NOMO-1 (cell line): ENCODE data around the gene RPL36.

Experiments
- DNase-seq, 2 experiments: peaks; one replicate each; lab custom pipeline; 2025; ENCODE audit not compliant: unreplicated experiment in 2 of 2; lab: John Stamatoyannopoulos, UW

The RPL36 gene

DNA sequence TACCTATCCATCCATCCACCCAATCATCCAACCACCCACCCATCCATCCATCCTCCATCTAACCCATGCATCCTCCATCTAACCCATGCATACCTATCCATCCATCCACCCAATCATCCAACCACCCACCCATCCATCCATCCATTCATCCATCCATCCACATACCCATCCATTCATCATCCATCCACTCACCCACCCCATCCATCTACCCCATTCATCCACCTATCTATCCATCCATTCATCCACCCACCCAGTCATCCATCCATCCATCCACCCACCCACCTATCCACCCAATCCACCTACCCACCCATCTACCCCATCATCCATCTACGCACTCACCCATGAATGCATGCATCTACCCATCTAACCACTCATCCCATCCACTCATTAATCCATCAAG lies 16.3 kb upstream of the RPL36 start:
- no peak for DNase-seq

DNA sequence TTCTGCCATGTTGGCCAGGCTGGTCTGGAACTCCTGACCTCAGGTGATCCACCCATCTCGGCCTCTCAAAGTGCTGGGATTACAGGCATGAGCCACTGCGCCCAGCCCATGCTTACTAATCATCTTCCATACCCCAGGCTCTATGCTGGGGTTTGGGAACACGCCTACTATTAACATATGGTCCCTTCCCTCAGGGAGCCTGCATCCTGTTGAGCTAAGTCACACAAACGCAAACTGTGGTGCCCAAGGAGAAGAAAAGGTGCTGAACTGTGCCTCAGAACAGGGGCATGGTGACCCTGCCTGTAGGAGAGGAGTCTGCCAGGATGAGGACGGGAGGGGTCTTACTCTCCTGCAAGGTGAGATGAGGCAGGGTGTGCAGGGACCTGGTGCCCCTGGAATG lies 15.4 kb upstream of the RPL36 start:
- DNase-seq = no peak

DNA sequence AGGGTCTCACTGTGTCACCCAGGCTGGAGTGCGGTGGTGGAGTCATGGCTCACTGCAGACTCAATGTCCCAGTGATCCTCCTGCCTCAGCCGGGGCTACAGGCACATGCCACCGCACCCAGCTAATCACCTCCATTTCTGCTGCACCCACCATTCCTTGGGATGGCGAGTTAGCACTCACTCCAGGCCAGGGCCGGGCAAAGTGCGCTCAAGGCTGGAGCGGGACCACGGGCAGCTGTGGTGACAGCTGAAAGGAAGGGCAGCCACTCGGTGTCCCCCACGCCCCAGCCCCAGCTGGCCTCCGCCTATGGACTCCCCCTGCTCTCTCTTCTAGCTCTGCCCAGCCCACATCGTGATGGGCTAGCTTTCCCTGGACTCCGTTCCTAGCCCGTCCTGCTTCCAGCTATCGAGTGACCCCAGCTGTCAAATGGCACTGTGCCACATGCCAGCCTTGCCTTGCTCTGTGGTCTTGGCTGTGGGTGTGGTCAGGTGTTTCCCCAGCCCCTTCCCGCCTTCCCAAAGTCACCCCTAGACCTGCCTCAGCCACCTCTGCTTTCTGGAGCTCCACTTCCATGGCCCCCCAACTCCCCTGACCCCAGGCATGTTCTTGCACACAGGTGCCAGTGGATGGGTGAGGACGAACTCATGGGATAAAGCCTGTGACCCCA lies 13.9 kb upstream of the RPL36 start:
- DNase-seq = no peak

DNA sequence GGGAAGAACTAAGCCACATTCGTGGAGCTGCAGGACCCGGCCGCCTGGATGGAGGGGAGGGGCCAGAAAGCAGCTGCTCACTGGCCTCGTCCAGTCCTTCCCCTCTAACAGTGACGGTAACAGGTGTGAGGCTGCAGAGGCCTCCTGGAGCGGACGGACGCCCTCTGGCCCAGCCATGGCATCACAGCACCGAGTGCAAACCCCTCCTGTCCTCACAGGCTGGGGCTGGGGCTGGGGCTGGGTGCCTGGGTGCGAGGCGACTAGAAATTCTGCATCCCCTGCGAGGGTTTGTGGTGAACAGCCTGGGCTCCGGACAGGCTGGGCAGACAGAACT lies 13.4 kb upstream of the RPL36 start:
- DNase-seq = no peak

DNA sequence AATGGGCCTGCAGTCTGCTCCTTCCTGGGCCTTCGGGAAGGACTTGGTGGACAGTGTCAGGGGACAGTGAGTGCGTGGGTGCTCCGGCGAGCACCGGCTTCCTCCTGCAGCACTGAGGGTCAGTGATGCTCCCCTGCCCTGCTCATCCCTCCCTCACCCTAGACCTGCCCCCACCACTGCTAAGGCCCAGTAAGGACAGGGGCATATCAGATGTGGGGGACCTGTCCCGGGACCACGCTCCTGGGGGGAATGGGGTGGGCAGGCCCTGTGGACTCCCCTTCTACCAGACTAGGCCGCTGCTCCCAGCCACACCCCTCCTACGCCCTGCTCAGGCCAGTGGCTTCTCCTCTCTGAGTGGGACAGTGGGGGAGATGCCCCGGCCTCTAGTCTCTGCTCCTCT lies 13.0 kb upstream of the RPL36 start:
- DNase-seq = no peak

DNA sequence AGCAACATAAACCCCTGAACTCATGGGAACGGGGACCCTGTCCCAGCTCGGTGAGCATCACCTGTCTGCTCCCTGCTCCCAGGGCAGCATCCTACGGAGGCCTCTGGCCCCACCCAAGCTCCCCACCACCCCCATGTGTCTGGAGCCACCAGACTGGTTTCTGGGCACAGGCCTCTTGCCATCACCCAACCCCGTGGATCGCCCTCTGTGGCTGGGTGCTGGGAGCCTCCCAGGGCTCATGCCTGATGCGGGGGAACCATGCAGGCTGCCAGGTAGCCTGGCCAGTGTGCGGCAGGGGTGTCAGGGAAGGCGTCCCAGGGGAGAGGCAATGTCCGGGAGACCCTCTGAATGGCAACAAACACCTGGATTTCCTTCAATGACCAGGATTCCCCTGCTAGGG lies 12.5 kb upstream of the RPL36 start:
- DNase-seq = no peak

DNA sequence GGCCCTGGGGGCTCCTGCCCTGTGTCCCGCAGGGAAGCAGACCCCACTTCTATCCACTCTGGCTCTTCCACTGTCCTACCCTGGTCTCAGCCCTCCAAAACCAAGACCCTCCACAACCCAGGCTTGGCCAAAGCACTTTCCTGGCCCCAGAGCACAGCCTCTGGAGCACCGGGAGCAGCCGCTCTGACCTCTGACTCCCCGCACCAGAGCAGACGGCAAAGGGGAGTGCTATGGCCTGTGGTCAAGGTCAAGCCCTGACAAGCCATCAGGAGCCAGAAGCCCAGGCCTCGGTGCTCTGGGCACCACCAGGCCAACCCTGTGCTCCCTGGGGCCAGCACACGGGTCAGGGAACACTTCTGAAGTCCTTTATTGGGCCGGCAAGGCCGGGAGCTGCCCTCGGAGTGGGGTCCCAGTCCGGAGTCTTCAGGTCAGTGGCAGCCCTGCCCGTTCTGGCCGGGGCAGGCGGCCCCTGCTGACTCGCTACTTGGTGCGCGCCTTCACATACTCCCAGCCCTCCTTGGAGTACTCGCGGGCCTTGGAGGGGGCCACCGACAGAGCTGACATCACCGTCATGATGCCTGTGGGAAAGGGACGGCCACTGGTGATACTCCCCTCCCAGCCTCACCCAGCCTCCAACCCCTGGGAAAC lies 11.9 kb upstream of the RPL36 start:
- DNase-seq = no peak

DNA sequence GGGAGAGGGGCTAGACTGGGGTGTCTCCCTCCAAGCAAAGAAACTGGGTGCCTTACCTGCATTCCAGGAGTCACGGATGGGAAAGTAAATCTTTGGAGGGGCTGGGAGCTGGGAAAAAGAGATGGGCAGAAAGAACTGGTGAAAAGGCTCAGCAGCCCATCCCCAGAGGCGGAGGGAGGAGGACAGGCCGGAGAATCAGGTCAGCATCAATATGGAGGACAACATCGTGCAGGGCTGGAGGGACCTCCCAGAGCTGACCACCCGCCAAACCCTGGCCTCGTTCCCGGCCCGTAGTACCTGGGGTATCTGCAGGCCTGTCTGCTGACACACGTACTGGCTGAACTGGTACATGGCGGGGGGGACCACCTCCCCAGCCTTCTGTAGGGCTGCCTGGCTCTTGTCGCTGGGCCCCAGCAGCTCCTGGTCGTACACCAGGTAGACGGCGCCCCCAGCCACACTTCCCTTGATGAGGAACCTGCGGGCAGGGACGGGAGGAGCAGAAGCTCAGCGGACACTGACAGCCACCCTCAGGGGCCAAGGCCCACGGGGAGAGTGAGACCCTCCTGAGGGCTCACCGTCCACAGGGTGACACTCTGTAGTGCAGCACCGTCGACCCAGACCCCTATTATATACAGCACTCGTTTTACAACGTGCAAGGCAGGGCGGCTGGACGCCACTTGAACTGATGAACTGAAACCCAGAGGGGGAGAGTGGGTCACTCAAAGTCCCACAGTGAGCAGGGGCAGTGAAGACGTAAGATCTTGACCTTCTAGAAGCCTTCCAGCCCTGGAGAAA lies 10.6 kb upstream of the RPL36 start:
- DNase-seq = no peak

DNA sequence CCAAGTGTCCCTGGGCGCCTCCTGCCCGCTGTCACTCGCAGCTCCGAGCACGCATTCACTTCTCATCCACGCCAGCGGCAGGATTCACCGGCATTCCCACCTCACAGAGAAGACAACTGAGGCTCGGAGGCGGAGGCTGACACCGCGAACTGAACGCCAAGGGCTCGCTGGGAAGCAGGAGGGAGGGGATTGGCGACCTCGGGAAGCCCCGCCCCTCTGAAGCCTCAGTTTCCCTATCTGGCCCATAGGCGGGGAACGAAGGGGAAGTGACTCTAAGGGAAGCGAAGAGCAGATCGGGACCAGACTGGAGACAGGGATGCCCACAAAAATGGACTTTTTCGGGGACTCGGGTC lies 10.0 kb upstream of the RPL36 start:
- DNase-seq = no peak

DNA sequence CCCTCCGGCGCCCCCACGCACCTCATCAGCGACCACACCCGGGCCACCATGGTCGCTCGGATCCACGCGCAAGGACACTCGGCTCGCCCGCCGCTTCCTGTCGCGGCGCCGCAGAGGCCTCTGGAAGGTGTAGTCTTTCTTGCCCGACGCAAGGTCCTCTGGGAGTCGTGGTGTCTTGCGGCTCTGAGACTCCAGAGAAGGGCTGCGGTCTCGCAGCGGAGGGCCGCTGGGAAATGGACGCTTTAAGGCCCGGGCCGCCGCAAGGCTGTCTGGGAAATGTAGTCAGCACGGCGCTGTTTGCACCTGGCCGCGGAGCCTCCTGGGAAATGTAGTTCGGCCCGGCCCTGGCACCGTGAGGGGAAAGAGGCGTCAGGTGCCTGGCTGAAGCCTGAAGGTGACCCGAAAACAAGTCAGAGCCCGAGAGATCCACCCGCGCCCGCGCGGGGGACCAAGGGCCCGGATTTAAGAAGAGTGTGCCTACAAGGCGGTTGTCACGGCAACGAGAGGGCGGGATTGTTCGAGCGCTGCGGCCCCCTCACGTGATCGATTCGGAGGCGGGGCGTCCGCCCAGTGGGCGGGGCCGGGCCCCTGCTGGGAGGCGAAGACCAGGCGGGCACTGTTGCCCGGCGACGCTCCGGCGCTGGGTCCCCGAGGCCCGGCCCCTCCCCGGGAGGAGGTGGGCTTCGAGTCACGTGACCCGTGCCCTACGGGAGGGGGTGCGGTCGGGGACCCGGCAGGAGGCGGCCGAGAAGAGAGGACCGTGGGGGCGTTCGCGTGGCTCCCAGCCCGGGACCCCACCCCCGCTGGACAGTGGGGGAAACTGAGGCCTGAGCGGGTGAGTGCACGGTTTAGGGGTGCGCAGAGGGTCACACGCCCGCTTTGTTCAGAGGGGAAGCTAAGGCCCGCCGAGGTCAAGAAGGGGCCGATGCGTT lies 9.4 kb upstream of the RPL36 start, which contains the start of the genes HSD11B1L and MICOS13:
Gene HSD11B1L (plus strand): TSS at position 591 of the 932 bp plus-strand sequence. CDS start 3,806 bp downstream, outside the sequence.
Gene MICOS13 (minus strand): TSS at position 80 of the 932 bp plus-strand sequence. CDS start 30 bp downstream, at position 50.
- peak; percentile 98 to 99 for DNase-seq

DNA sequence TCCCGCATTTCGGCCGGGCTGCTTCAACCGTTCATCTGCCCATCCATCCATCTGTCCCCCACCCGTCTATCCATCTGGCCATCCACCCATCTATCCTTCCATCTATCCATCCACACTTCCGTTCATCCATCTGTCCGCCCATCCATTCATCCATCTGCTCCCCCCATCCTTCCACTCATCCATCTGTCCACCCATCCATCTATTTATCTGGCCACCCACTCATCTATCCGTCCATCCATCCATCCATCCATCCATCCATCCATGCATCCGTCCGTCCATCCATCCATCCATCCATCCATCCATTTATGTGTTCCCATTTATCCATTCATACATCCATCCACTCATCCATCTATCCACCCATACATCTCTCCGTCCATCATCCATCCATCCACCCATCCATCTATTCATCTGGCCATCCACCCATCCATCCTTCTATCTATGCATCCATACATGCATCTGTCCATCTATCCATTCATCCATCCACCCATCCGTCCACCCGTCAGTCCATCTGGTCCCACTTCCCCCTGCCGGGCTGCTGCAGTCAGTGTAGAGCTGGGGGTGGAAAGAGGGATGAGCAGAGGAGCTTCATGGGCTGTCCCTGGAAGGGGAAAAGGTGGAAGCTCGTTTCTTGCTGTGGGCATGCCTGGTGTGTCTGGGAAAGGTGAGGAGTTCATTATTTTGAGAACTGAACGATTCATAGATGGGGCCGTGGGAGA lies 8.5 kb upstream of the RPL36 start:
- no peak for DNase-seq

DNA sequence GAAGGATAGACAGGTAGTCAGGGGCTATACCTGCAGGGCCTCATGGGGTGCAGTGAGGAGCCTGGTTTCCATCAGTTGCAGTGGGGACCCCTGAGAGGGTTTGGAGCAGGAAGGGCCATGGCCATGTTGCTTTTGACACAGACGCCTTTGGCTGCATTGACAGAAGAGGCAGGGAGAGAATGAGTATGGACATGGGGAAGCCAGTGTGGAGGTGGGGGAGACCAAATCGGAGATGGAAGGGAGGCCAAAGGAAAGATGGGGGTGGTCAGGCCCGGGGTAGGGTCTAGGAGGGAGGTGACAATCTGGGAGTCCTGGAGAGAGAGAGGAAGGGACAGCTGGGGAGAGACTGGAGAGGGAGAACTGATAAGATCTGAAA lies 8.0 kb upstream of the RPL36 start:
- no peak for DNase-seq

DNA sequence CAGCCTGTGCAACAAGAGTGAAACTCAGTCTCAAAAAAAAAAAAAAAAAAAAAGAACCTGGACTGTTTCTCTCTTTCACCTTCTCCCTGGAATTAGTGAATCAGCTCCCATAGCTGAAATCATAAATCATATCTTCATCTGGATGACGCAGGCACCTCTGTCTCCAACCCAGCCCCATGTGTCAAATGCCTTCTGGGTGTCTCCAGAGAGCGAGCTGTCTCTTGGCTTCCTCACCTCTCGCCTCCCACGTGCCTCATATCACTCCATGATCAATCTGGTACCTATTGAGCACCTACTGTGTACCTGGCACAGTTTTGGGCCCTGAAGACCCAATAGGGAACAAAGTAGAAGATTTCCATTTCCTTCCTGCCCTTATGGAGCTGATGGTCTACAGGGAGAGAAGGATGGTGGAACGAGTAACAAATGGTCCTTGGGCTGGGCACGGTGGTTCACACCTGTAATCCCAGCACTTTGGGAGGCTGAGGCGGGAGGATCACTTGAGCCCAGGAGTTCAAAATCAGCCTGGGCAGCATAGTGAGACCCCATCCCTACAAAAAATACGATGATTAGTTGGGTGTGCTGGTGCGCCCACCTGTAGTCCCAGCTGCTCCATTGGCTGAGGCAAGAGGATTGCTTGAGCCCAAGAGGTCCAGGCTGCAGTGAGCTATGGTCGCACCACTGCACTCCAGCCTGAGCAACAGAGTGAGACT lies 6.8 kb upstream of the RPL36 start:
- no peak for DNase-seq

DNA sequence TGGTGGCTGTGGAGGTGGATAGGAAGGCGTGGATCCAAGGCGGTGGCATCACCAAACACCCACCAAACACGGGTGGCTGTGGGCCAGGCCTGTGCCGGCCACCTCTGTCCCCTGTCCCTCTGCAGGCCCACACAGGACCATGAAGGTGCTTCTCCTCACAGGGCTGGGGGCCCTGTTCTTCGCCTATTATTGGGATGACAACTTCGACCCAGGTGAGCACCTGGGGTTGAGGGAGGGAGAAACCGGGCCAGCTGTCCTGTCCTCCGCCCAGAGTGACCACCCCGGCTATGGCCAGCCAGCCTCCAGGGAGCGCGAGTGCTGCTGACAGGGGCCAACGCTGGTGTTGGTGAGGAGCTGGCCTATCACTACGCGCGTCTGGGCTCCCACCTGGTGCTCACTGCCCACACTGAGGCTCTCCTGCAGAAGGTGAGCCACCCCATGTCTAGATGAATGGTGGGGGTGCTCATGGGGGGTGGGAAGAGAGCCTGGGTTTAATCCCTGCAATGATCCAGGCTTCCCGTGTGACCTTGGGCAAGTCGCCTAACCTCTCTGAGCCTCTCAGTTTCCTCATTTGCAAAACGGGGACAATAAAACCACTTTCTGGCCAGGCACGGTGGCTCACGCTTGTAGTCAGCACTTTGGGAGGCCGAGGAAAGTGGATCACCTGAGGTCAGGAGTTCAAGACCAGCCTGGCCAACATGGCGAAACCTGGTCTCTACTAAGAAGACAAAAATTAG lies 5.2 kb upstream of the RPL36 start:
- no peak for DNase-seq

DNA sequence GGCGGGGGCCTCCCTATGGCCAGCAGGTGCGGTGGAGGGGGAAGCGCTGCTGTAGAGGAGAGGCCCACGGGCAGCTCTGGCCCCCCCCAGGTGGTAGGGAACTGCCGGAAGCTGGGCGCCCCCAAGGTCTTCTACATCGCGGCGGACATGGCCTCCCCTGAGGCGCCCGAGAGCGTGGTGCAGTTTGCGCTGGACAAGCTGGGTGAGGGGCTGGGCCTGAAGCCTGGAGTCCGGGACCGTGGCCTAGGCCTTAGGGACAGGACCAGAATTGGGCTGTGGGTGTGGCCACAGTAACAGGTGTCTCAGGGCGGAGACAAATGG lies 3.8 kb upstream of the RPL36 start:
- no peak for DNase-seq

DNA sequence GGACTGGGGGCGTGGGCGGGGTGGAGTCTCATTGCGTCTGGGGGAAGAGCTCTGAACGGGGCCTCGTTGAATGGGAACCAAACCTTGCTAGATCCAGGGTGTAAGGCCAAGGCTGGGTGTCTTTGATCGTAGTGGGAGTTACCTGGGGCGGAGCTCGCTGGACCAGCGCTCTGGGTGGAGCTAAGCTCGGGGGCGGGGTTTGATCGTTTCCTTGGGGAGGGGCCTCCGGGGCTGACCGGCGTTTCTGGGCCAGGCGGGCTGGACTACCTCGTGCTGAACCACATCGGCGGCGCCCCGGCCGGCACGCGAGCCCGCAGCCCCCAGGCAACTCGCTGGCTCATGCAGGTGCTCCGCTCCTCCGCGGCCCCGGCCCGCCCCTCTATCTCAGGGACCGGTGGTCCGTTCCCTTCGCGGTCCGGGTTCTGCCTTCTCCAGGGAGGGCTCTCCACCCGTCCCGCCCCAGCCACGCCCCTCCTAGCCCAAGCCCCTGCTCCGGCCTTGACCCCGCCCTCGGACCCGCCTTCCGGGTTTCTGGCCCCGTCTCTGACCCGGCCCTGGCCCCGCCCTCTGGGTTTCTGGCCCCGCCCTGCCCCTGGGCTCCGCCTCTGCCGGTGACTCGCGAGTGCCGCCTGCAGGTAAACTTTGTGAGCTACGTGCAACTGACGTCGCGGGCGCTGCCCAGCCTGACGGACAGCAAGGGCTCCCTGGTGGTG lies 3.3 kb upstream of the RPL36 start:
- DNase-seq = peak; percentile 87 to 96

DNA sequence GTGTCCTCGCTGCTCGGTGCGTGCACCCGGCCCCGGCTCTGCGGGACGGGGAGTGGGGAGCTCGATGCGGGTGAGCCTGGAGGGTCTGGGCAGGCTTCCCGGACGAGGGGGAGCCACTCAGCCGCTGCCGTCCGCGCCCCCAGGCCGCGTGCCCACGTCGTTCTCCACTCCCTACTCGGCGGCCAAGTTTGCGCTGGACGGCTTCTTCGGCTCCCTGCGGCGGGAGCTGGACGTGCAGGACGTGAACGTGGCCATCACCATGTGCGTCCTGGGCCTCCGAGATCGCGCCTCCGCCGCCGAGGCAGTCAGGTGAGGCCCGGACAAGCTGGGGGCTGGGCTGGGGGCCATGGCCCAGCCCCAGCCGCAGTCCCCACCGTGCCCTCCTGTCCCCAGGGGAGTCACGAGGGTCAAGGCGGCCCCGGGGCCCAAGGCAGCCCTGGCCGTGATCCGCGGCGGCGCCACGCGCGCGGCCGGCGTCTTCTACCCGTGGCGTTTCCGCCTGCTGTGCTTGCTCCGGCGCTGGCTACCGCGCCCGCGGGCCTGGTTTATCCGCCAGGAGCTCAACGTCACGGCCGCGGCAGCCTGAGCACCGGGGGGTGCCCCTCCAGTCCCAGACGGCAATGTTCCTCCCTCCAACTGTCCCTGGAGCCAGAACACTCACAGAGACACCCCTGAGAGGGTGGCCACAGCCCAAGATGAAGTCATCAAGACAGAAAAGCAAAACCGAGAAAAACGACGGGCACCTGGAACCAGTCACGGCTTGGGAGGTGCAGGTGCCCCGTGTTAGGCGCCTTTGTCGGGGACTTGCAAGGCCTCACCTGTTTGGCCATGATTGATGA lies 2.5 kb upstream of the RPL36 start:
- DNase-seq = no peak
